ENCODE results near the gene PMEPA1. TPM values are rescaled to one million over a fixed set of nuclear protein-coding genes. Genes with fewer than 3 reads are reported as not detected.

The PMEPA1 gene
- total RNA-seq, 4 donors from 2014 or later: 10.2 to 33.6 (median 18.3) TPM

DNA sequence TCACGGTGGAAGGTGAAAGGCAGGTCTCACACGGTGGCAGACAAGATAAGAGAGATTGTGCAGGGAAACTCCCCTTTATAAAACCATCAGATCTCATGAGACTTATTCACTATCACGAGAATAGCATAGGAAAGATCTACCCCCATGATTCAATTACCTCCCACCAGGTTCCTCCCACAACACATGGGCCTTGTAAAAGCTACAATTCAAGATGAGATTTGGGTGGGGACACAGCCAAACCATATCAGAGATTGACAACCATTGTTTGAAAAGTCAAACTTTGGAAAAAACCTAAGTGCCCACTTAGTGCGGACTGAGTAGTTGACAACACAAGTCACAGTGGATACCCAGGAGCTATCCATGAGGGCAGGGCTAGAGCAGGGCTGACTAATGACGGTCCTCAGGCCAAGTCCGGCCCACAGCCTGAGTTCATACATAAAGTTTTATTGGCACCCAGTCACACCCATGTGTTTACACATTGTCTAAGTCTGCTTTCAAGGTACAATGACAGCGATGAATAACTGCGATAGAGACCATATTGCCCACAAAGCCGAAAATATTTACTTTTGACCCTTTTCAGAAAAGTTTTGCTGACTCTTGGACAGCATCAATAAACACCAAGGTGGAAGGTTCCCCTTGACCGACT is 33.8 kb upstream of the PMEPA1 start:
- Histone ChIP-seq H3K4me1 (peaks cover 0 to 19% (median 5%) of the 10 kb centered on the region in 4 donors), H3K27ac (no peak overlapping the region), H3K27me3 (no peaks in the 10 kb centered on the region), H3K36me3 (no peaks in the 10 kb centered on the region), H3K9me3 (no peaks in the 10 kb centered on the region), H3K4me3 (no peak overlapping the region)
- 88 to 90% methylated on average over 10 of the region's 10 CpGs for WGBS, 2 donors
- DNase-seq (ENCODE audit: low spot score in 2 of 2): no peak
- TF ChIP-seq EP300 (IDR thresholded peaks at IDR 0.05) (no peak), POLR2A (IDR thresholded peaks at IDR 0.05) (no peak)
- TF ChIP-seq, protein P1, sequence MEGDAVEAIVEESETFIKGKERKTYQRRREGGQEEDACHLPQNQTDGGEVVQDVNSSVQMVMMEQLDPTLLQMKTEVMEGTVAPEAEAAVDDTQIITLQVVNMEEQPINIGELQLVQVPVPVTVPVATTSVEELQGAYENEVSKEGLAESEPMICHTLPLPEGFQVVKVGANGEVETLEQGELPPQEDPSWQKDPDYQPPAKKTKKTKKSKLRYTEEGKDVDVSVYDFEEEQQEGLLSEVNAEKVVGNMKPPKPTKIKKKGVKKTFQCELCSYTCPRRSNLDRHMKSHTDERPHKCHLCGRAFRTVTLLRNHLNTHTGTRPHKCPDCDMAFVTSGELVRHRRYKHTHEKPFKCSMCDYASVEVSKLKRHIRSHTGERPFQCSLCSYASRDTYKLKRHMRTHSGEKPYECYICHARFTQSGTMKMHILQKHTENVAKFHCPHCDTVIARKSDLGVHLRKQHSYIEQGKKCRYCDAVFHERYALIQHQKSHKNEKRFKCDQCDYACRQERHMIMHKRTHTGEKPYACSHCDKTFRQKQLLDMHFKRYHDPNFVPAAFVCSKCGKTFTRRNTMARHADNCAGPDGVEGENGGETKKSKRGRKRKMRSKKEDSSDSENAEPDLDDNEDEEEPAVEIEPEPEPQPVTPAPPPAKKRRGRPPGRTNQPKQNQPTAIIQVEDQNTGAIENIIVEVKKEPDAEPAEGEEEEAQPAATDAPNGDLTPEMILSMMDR (IDR thresholded peaks at IDR 0.05): no peak

DNA sequence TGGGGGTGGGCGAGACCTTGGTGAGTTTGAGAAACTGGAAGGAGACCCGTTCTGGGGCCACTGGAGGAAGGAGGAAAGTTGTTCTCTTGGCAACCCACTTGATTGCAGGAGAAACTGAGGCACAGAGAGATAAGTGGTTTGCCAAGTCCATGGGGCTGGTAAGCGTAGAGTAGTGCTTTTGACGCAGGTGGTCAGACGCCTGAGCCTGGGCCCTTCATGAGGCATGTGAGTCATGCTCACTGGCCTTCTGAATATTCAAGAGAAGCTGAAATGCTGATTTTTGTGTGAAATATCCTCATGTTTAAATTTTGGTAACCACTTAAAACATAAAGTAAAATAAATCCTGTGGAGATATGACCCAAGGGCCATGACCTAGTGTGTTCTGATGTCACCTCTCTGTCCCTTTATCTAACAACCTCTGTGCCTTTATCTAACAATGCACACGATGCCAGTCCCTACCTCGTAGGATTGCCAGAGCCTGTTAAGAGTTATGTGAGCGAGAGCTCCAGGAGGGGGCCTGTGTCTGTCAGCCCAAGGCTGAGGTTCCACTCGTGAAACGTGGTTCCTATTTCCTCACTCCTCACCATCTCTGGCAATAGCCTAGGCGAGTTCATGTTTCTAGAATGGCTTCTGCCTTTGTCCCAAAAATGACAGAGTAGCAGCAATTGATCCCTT is 32.8 kb upstream of the PMEPA1 start:
- Histone ChIP-seq H3K27me3 (no peaks in the 10 kb centered on the region), H3K36me3 (no peaks in the 10 kb centered on the region), H3K4me1 (peaks cover 0 to 10% (median 0%) of the 10 kb centered on the region in 4 donors), H3K4me3 (no peak overlapping the region), H3K27ac (no peak overlapping the region), H3K9me3 (no peaks in the 10 kb centered on the region)
- WGBS, 2 donors: 77 to 78% methylated on average over 11 of the region's 11 CpGs
- TF ChIP-seq, protein P1 (IDR thresholded peaks at IDR 0.05): no peak
- no peak for TF ChIP-seq POLR2A (IDR thresholded peaks at IDR 0.05)
- no peak for TF ChIP-seq EP300 (IDR thresholded peaks at IDR 0.05)
- DNase-seq (ENCODE audit: low spot score in 2 of 2): no peak

DNA sequence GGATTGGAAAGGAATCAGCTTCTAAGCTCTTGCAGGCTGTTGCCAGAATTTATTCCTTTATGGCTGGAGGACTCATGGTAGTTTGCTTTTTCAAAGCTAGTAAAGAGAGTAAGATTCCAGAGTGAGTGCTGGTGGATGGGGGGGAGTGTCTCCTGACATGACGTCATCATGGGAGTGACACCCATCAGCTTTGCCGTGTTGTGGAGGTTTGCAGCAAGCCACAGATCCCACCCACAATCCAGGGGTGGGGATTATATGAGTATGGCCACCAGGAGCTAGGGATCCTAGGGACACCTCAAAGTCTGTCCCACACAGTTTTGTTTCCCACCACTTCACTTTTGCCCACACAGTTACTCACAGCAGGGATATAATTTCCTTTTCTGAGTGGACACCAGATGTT is 28.7 kb upstream of the PMEPA1 start:
- Histone ChIP-seq H3K4me1 (no peaks in the 10 kb centered on the region), H3K36me3 (no peaks in the 10 kb centered on the region), H3K4me3 (no peak overlapping the region), H3K27me3 (no peaks in the 10 kb centered on the region), H3K27ac (no peak overlapping the region), H3K9me3 (no peaks in the 10 kb centered on the region)
- DNase-seq (ENCODE audit: low spot score in 2 of 2): no peak
- WGBS, 2 donors: 24% methylated on average over 2 of the region's 2 CpGs
- TF ChIP-seq, protein P1 (IDR thresholded peaks at IDR 0.05): no peak
- TF ChIP-seq POLR2A (IDR thresholded peaks at IDR 0.05) (no peak), EP300 (IDR thresholded peaks at IDR 0.05) (no peak)

DNA sequence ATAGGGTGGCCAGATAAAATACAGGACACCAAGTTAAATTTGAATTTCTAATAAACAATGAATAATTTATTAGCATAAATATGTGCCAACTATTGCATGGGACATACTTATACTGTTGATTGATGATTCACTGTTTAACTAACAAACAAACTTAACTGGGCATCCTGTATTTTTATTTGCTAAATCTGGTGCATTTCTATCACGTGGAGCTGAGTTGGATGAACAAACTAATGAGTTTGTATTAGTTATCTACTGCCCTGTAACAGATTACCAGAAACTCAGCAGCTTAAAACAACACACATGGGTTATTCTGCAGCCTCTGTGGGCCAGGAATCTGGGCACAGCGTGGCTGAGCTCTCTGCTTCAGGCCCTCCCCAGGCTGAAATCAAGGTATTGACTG is 28.2 kb upstream of the PMEPA1 start:
- H3K27me3 ChIP-seq: no peaks in the 10 kb centered on the region
- no peak for DNase-seq (ENCODE audit: low spot score in 2 of 2)
- TF ChIP-seq, protein P1 (IDR thresholded peaks at IDR 0.05): no peak
- TF ChIP-seq POLR2A (IDR thresholded peaks at IDR 0.05): no peak
- no peak for TF ChIP-seq EP300 (IDR thresholded peaks at IDR 0.05)
- H3K9me3 ChIP-seq: no peaks in the 10 kb centered on the region
- no peak overlapping the region for H3K27ac ChIP-seq
- no peaks in the 10 kb centered on the region for H3K36me3 ChIP-seq
- H3K4me1 ChIP-seq: no peaks in the 10 kb centered on the region
- WGBS, 2 donors: 93 to 94% methylated on average over 2 of the region's 2 CpGs
- no peak overlapping the region for H3K4me3 ChIP-seq

DNA sequence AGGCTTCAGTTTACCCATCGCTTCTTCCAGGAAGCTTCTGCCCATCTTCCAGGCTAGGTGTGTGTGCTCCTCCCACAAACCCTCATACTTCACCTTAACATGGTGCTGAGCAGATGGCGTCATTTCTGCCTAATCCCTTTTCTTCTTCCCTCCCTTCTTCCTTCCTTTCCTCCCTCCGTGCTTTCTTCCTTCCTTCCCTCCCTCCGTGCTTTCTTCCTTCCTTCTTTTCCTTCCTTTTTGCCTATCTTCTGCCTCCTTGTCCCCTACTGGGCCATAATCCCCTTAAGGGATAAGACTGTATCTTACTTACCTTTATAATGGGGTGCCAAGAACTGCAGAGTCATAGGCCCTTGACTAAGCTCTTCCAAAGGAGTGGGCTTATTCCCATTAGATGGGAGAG is 27.5 kb upstream of the PMEPA1 start:
- 74 to 79% methylated on average over 4 of the region's 4 CpGs for WGBS, 2 donors
- no peaks in the 10 kb centered on the region for H3K27me3 ChIP-seq
- H3K9me3 ChIP-seq: no peaks in the 10 kb centered on the region
- H3K36me3 ChIP-seq: no peaks in the 10 kb centered on the region
- H3K4me3 ChIP-seq: no peak overlapping the region
- no peaks in the 10 kb centered on the region for H3K4me1 ChIP-seq
- no peak for TF ChIP-seq EP300 (IDR thresholded peaks at IDR 0.05)
- TF ChIP-seq POLR2A (IDR thresholded peaks at IDR 0.05): no peak
- TF ChIP-seq, protein P1 (IDR thresholded peaks at IDR 0.05): no peak
- no peak for DNase-seq (ENCODE audit: low spot score in 2 of 2)
- no peak overlapping the region for H3K27ac ChIP-seq
